IMR-90 (cell line): ENCODE data around the gene TMEM26. TPM values are rescaled to one million over a fixed set of nuclear protein-coding genes. Genes with fewer than 3 reads are reported as not detected.

ENCODE experiments used
- ATAC-seq: fragments of 200-7000 bp; cut with Tn5 transposase; 2 replicates; pipeline ENCODE4 v1.9.1; 2020; ENCODE audit warnings: low read depth, mild to moderate bottlenecking, moderate library complexity
- BruUV-seq: library from RNA; stranded (reverse); fragments of 400-500 nt; replicated peaks from 2 replicates; lab custom pipeline; 2021; lab: Mats Ljungman, UMichigan
- CTCF ChIA-PET: fragments of 300-600 bp; formaldehyde crosslinking; extraction: SDS; loops from one replicate; lab custom pipeline; 2021; ENCODE audit warnings: antibody characterized with exemption; lab: Yijun Ruan, JAX
- POLR2A ChIA-PET: fragments of 300-600 bp; sonication (Branson Sonifier 250); formaldehyde crosslinking; loops from one replicate; lab custom pipeline; 2022; ENCODE audit warnings: antibody characterized with exemption; ENCODE audit not compliant: unreplicated experiment; lab: Charles Lee
- DNase-seq: peaks from one replicate; pipeline ENCODE4 v3.0.0; 2013
- H2AFZ ChIP-seq: replicated peaks from 2 replicates; pipeline ENCODE3; 2013; ENCODE audit warnings: low read length, mild to moderate bottlenecking; ENCODE audit not compliant: poor library complexity
- H2AK5ac ChIP-seq: 2 replicates; pipeline ENCODE4 v1.6.1; 2013; ENCODE audit warnings: low read depth, low read length, inconsistent platforms
- H2AK9ac ChIP-seq: replicated peaks from 2 replicates; pipeline ENCODE3; 2013; ENCODE audit warnings: mild to moderate bottlenecking, low read depth, low read length, moderate library complexity; ENCODE audit not compliant: poor library complexity
- H2BK120ac ChIP-seq: 2 replicates; pipeline ENCODE4 v1.6.1; 2013; ENCODE audit warnings: low read depth, low read length, inconsistent platforms
- H2BK15ac ChIP-seq: 3 replicates; pipeline ENCODE4 v1.6.1; 2013; ENCODE audit warnings: low read depth, low read length, inconsistent platforms
- H2BK20ac ChIP-seq: 2 replicates; pipeline ENCODE4 v1.6.1; 2013; ENCODE audit warnings: low read depth, mild to moderate bottlenecking, inconsistent platforms, low read length, moderate library complexity
- H2BK5ac ChIP-seq: 2 replicates; pipeline ENCODE4 v1.6.1; 2013; ENCODE audit warnings: mild to moderate bottlenecking, low read depth, low read length, inconsistent platforms; ENCODE audit not compliant: poor library complexity, severe bottlenecking
- H3K14ac ChIP-seq: replicated peaks from 2 replicates; pipeline ENCODE4 v1.6.1; 2013; ENCODE audit warnings: low read depth, low read length, inconsistent platforms
- H3K18ac ChIP-seq: 2 replicates; pipeline ENCODE4 v1.6.1; 2013; ENCODE audit warnings: low read depth, low read length, control low read depth
- H3K23ac ChIP-seq: 2 replicates; pipeline ENCODE4 v1.6.1; 2013; ENCODE audit warnings: low read depth, low read length, inconsistent platforms
- H3K27ac ChIP-seq: 2 replicates; pipeline ENCODE4 v1.5.1; 2013; ENCODE audit warnings: mild to moderate bottlenecking, control low read depth, low read length; ENCODE audit not compliant: insufficient read depth
- H3K27me3 ChIP-seq: 2 replicates; pipeline ENCODE4 v1.6.1; 2013; ENCODE audit warnings: low read length; ENCODE audit not compliant: control insufficient read depth, insufficient read depth
- H3K36me3 ChIP-seq: 2 replicates; pipeline ENCODE4 v1.6.1; 2013; ENCODE audit warnings: low read length, mixed read lengths; ENCODE audit not compliant: control insufficient read depth, insufficient read depth
- H3K4ac ChIP-seq: 2 replicates; pipeline ENCODE4 v1.6.1; 2013; ENCODE audit warnings: low read depth, low read length, inconsistent platforms
- H3K4me1 ChIP-seq: 2 replicates; pipeline ENCODE4 v1.6.1; 2013; ENCODE audit warnings: low read length, mixed read lengths; ENCODE audit not compliant: control insufficient read depth, insufficient read depth
- H3K4me2 ChIP-seq: 2 replicates; pipeline ENCODE4 v1.6.1; 2013; ENCODE audit warnings: low read depth, mild to moderate bottlenecking, control low read depth, low read length, moderate library complexity
- H3K4me3 ChIP-seq: 2 replicates; pipeline ENCODE4 v1.5.1; 2013; ENCODE audit warnings: low read depth, mild to moderate bottlenecking, control low read depth, low read length, moderate library complexity; ENCODE audit not compliant: insufficient read depth
- H3K56ac ChIP-seq: 2 replicates; pipeline ENCODE4 v1.6.1; 2013; ENCODE audit warnings: low read length, inconsistent platforms; ENCODE audit not compliant: insufficient read depth; ENCODE audit errors: extremely low read depth
- H3K79me1 ChIP-seq, 2 experiments: 2 replicates each; pipeline ENCODE4 v1.6.1; 2013; ENCODE audit warnings: low read length in 2 of 2, inconsistent platforms in 1 of 2, low read depth in 1 of 2
- H3K9ac ChIP-seq: 2 replicates; pipeline ENCODE4 v1.6.1; 2013; ENCODE audit warnings: low read depth, low read length, control low read depth
- H3K9me1 ChIP-seq: 2 replicates; pipeline ENCODE4 v1.6.1; 2013; ENCODE audit warnings: low read length, inconsistent platforms; ENCODE audit not compliant: insufficient read depth
- H3K9me3 ChIP-seq: 2 replicates; pipeline ENCODE4 v1.6.1; 2013; ENCODE audit warnings: low read length; ENCODE audit not compliant: control insufficient read depth, insufficient read depth
- H4K20me1 ChIP-seq: 2 replicates; pipeline ENCODE4 v1.6.1; 2013; ENCODE audit warnings: low read length, inconsistent platforms; ENCODE audit not compliant: insufficient read depth
- H4K5ac ChIP-seq: 2 replicates; pipeline ENCODE4 v1.6.1; 2013; ENCODE audit warnings: mild to moderate bottlenecking, low read depth, low read length, control low read depth
- H4K8ac ChIP-seq, 2 experiments: 2 replicates each; pipeline ENCODE4 v1.6.1; 2013; ENCODE audit warnings: low read depth in 2 of 2, low read length in 2 of 2, control low read depth in 1 of 2, inconsistent platforms in 1 of 2
- H4K91ac ChIP-seq: 2 replicates; pipeline ENCODE4 v1.6.1; 2013; ENCODE audit warnings: low read depth, low read length, inconsistent platforms; ENCODE audit not compliant: insufficient read depth
- MAFK ChIP-seq: IDR thresholded peaks from 2 replicates; pipeline ENCODE4 v1.6.1; 2012; ENCODE audit warnings: low read depth, low read length, improper control_type of control experiment
- MXI1 ChIP-seq: IDR thresholded peaks from 2 replicates; pipeline ENCODE4 v1.6.1; 2012; ENCODE audit warnings: low read depth, mild to moderate bottlenecking, low read length, moderate library complexity, borderline replicate concordance
- NFE2L2 ChIP-seq: fragments of 150-350 bp; IDR thresholded peaks from 2 replicates; pipeline ENCODE4 v1.6.1; 2016; ENCODE audit warnings: low read depth, mild to moderate bottlenecking, low read length
- POLR2A ChIP-seq: IDR thresholded peaks from 2 replicates; pipeline ENCODE4 v1.6.1; 2012; ENCODE audit warnings: mild to moderate bottlenecking, low read depth, low read length
- WGBS, 2 experiments: methylation state at CpG; one replicate each; pipeline versions ENCODE4 v1.1.5 to v1.1.7; 2013; ENCODE audit warnings: missing lambda C conversion rate in 2 of 2; ENCODE audit not compliant: insufficient read length in 1 of 2; ENCODE audit errors: extremely low coverage in 2 of 2; 5-methylcytosine and 5-hydroxymethylcytosine counted together
- dilution Hi-C: fragments of 300-500 bp; cut with HindIII; formaldehyde crosslinking; loops from one replicate; pipeline ENCODE4 v1.14.3; 2018; ENCODE audit warnings: low sequenced_read_pairs; ENCODE audit not compliant: unreplicated experiment
- in situ Hi-C: fragments of 300-500 bp; cut with MboI; formaldehyde crosslinking; loops from 3 replicates; pipeline ENCODE4 v1.14.3; 2019; ENCODE audit warnings: low sequenced_read_pairs, inconsistent platforms, mixed read lengths
- intact Hi-C: fragments of 100-400 bp; cut with micrococcal nuclease; formaldehyde crosslinking; loops from 2 replicates; pipeline ENCODE4 v1.10.0; 2022
- polyA plus RNA-seq, 3 experiments: library from polyadenylated mRNA; depleted of rRNA; stranded (reverse); fragments of >200 nt; gene quantifications; 2 replicates each; pipeline ENCODE4 v1.2.3, GENCODE V29; 2012; ENCODE audit warnings: low replicate concordance in 1 of 3
- total RNA-seq: library from RNA; depleted of rRNA; stranded (reverse); fragments of >200 nt; gene quantifications from 2 replicates; pipeline ENCODE4 v1.2.3, GENCODE V29; 2012

TMEM26 gene
- total and polyA plus RNA-seq, 2 of the 4 experiments (the other 2 are of a cell fraction) = 0.22 to 0.36 TPM

GRCh38 chr10:61410353-61411070, 42.7 kb downstream of the TMEM26 start:
- no peak overlapping the region for H3K23ac ChIP-seq
- DNase-seq (no peak), ATAC-seq (no peak)
- H3K18ac ChIP-seq = no peak overlapping the region
- H3K4me3 ChIP-seq = no peak overlapping the region
- no peaks in the 10 kb centered on the region; the same call in 1 of the 2 replicates for H3K36me3 ChIP-seq
- no peaks in the 10 kb centered on the region for H4K20me1 ChIP-seq
- H2BK15ac ChIP-seq = no peak overlapping the region
- H4K5ac ChIP-seq = no peak overlapping the region
- ChIA-PET POLR2A (no interaction called here), CTCF (interaction anchor here (0.6 to 1.0 kb wide), 2 partner anchors 15 to 36 kb away, joined by 3 read pairs; no protein-coding TSS in a partner anchor)
- no peak overlapping the region for H3K27ac ChIP-seq
- dilution Hi-C loops = no loop called here
- no peak overlapping the region for H4K91ac ChIP-seq
- H2AK5ac ChIP-seq = no peak overlapping the region
- H2BK120ac ChIP-seq = no peak overlapping the region
- H4K8ac ChIP-seq = no peak overlapping the region
- H3K9me1 ChIP-seq = no peaks in the 10 kb centered on the region
- in situ Hi-C loops = no loop called here
- H3K27me3 ChIP-seq = no peaks in the 10 kb centered on the region
- no peak overlapping the region for H2BK5ac ChIP-seq
- H3K4me2 ChIP-seq = no peak overlapping the region
- H3K4ac ChIP-seq = no peak overlapping the region
- H3K56ac ChIP-seq = no peak overlapping the region
- no peak overlapping the region for H3K9ac ChIP-seq
- H2BK20ac ChIP-seq = no peak overlapping the region
- TF ChIP-seq POLR2A = no peak
- no peak for TF ChIP-seq MAFK
- no peak for TF ChIP-seq MXI1
- TF ChIP-seq NFE2L2 = no peak
- no peak overlapping the region for H2AFZ ChIP-seq
- H3K9me3 ChIP-seq = no peaks in the 10 kb centered on the region
- no peak overlapping the region for H2AK9ac ChIP-seq
- no peaks in the 10 kb centered on the region for H3K4me1 ChIP-seq
- intact Hi-C loops = no loop called here
- WGBS, 2 experiments = 92% methylated on average over 2 of the region's 18 CpGs; no CpG with 5 or more reads in 1 of the 2 experiments
- no peak overlapping the region for H3K14ac ChIP-seq
- no TSS peak for BruUV-seq
- H3K79me1 ChIP-seq = no peaks in the 10 kb centered on the region
